Measurements from ENCODE around the gene GNAL.

GRCh38 chr18:11908182-11909060 is 219.4 kb downstream of the GNAL start, which contains the start of gene MPPE1:
- peak; percentile 65 to 83 for TF ChIP-seq POLR2A (IDR thresholded peaks at IDR 0.05)
- TF ChIP-seq CTCF (IDR thresholded peaks at IDR 0.05), result peak in 3 of 12 donors; percentile 5 to 7 (median 5)

All from heart left ventricle (tissue), 13 donors.